ENCODE results near the gene PTPRM.

- TF ChIP-seq EP300 (IDR thresholded peaks at IDR 0.05) (no peak), POLR2AphosphoS5 (IDR thresholded peaks at IDR 0.05) (no peak), CTCF (IDR thresholded peaks at IDR 0.05) (no peak)
Observed at GRCh38 chr18:8412117-8412516, 845.0 kb downstream of the PTPRM start.

Measured in esophagus muscularis mucosa (tissue), 4 donors.